Thoracic aorta (tissue), 2 donors: ENCODE results near the gene HDAC4. TPM values are rescaled to one million over a fixed set of nuclear protein-coding genes. Genes with fewer than 3 reads are reported as not detected.
"Not testable (repeated sequence)": the region's sequence is repeated elsewhere in the genome, so short reads cannot be mapped to it uniquely, and the experiment has no call there.

Experiments
- ATAC-seq: fragments of 150-250 bp; one replicate; pipeline ENCODE4 v1.8.0; 2017; ENCODE audit warnings: low read depth; ENCODE audit not compliant: insufficient number of reproducible peaks, low FRiP score
- DNase-seq: peaks from one replicate; pipeline ENCODE4 v3.0.0-alpha.2; 2020; ENCODE audit warnings: low spot score
- H3K27ac ChIP-seq, 2 donors: fragments of 200-600 bp; sonication (generic); 1 replicate in 1 of 2; 2 replicates in 1 of 2; pipeline ENCODE4 v1.5.1; 2016; ENCODE audit warnings: mild to moderate bottlenecking in 2 of 2, moderate library complexity in 2 of 2
- H3K27me3 ChIP-seq: fragments of 200-600 bp; sonication (generic); replicated peaks from 2 replicates; pipeline ENCODE4 v1.6.0; 2016; ENCODE audit warnings: mild to moderate bottlenecking; ENCODE audit not compliant: insufficient read depth
- H3K36me3 ChIP-seq: fragments of 200-600 bp; sonication (generic); one replicate; pipeline ENCODE4 v1.5.1; 2016
- H3K4me1 ChIP-seq, 2 donors: fragments of 200-600 bp; sonication (generic); 1 replicate in 1 of 2; 2 replicates in 1 of 2; pipeline versions ENCODE4 v1.5.1 to v1.6.0; 2016; ENCODE audit warnings: low read depth in 2 of 2, mild to moderate bottlenecking in 1 of 2; ENCODE audit not compliant: control insufficient read depth in 1 of 2
- H3K4me3 ChIP-seq: fragments of 200-600 bp; sonication (generic); 2 replicates; pipeline ENCODE4 v1.5.1; 2016; ENCODE audit warnings: mild to moderate bottlenecking
- H3K9me3 ChIP-seq: fragments of 200-600 bp; sonication (generic); 2 replicates; pipeline ENCODE4 v1.5.1; 2016
- CTCF ChIP-seq: fragments of 200-600 bp; sonication (generic); IDR thresholded peaks from one replicate; pipeline ENCODE4 v1.5.1; 2019; ENCODE audit warnings: antibody characterized with exemption
- total RNA-seq, 2 donors: library from RNA; depleted of rRNA; stranded (reverse); fragments of >200 nt; gene quantifications; one replicate each; pipeline versions ENCODE4 v1.1.0 to v1.2.3, GENCODE V29; 2016

HDAC4 gene
- total RNA-seq: 100 to 1,000 TPM in 1 of 2 donors, 10 to 100 TPM in 1; 79.2 to 163 TPM

GRCh38 chr2:239400596-239401066 lies at the start of gene HDAC4:
HDAC4 (minus strand) TSS chr2:239401020; CDS start chr2:239352699, 48,321 bp downstream.
- no peaks in the 10 kb centered on the region for H3K27me3 ChIP-seq
- H3K27ac ChIP-seq: peak within 1 kb of the TSS; percentile 100
- ATAC-seq: peak; percentile 86
- no peaks in the 10 kb centered on the region for H3K36me3 ChIP-seq
- no peaks in the 10 kb centered on the region for H3K9me3 ChIP-seq
- TF ChIP-seq CTCF: no peak
- H3K4me3 ChIP-seq: peak within 1 kb of the TSS; percentile 99
- H3K4me1 ChIP-seq: peaks cover 6 to 23% of the 10 kb centered on the region in 2 donors
- DNase-seq: no peak

GRCh38 chr2:239449468-239449867 lies 48.6 kb upstream of the HDAC4 start:
- H3K4me3 ChIP-seq, DNase-seq, H3K36me3 ChIP-seq, ATAC-seq, H3K9me3 ChIP-seq, H3K27me3 ChIP-seq, H3K27ac ChIP-seq: not testable (repeated sequence)
- peaks cover 5 to 18% of the 10 kb centered on the region in 2 donors for H3K4me1 ChIP-seq

- peaks cover 8 to 30% of the 10 kb centered on the region in 2 donors for H3K4me1 ChIP-seq
- ATAC-seq: no peak
- H3K27me3 ChIP-seq: no peaks in the 10 kb centered on the region
- no peak overlapping the region for H3K4me3 ChIP-seq
- no peaks in the 10 kb centered on the region for H3K9me3 ChIP-seq
- no peak for DNase-seq
- H3K36me3 ChIP-seq: no peaks in the 10 kb centered on the region
- no peak for TF ChIP-seq CTCF
- H3K27ac ChIP-seq: peak overlapping the region in 1 of 2 donors; percentile 1
These were observed 45.1 kb upstream of the HDAC4 start for GRCh38 chr2:239445771-239446524.

GRCh38 chr2:239444626-239445577 lies 44.1 kb upstream of the HDAC4 start:
- H3K9me3 ChIP-seq: no peaks in the 10 kb centered on the region
- DNase-seq: no peak
- H3K4me1 ChIP-seq: peaks cover 15 to 41% of the 10 kb centered on the region in 2 donors
- H3K4me3 ChIP-seq: no peak overlapping the region
- TF ChIP-seq CTCF: no peak
- no peaks in the 10 kb centered on the region for H3K36me3 ChIP-seq
- peak overlapping the region in 1 of 2 donors; percentile 1 for H3K27ac ChIP-seq
- no peak for ATAC-seq
- no peaks in the 10 kb centered on the region for H3K27me3 ChIP-seq

GRCh38 chr2:239443666-239444567 lies 43.1 kb upstream of the HDAC4 start:
- Histone ChIP-seq H3K27me3 (no peaks in the 10 kb centered on the region), H3K4me3 (no peak overlapping the region), H3K4me1 (peaks cover 15 to 42% of the 10 kb centered on the region in 2 donors), H3K27ac (no peak overlapping the region), H3K36me3 (no peaks in the 10 kb centered on the region), H3K9me3 (no peaks in the 10 kb centered on the region)
- DNase-seq (no peak), ATAC-seq (no peak)
- TF ChIP-seq CTCF: no peak
